GM23248 (cell line): ENCODE measurements around the gene CXCL3.

Source experiments
- EZH2 ChIP-seq: fragments of 200-600 bp; sonication (generic); IDR thresholded peaks from 2 replicates; pipeline ENCODE4 v1.6.1; 2018; ENCODE audit warnings: antibody characterized with exemption, mild to moderate bottlenecking; ENCODE audit not compliant: insufficient read depth, poor library complexity, severe bottlenecking
- EZH2phosphoT487 ChIP-seq: fragments of 200-600 bp; sonication (generic); IDR thresholded peaks from 2 replicates; pipeline ENCODE4 v1.6.1; 2018; ENCODE audit warnings: antibody characterized with exemption, moderate library complexity, mild to moderate bottlenecking, low read depth; ENCODE audit not compliant: insufficient read depth

GRCh38 chr4:74073358-74073757 is 34.9 kb upstream of the CXCL3 start:
- TF ChIP-seq EZH2phosphoT487: no peak
- TF ChIP-seq EZH2: no peak
